IPS DF 6.9 (cell line): ENCODE results near the gene JUND.

ENCODE experiments used
- DNase-seq: peaks from one replicate; pipeline ENCODE4 v3.0.0-alpha.2; 2013; ENCODE audit warnings: low read depth, low spot score
- H3K27ac ChIP-seq: one replicate; pipeline ENCODE4 v1.5.1; 2013; ENCODE audit warnings: low read length, control low read depth
- H3K27me3 ChIP-seq: 2 replicates; pipeline ENCODE4 v1.6.1; 2013; ENCODE audit warnings: mild to moderate bottlenecking, low read length; ENCODE audit not compliant: control insufficient read depth, insufficient read depth
- H3K36me3 ChIP-seq: 2 replicates; pipeline ENCODE4 v1.6.1; 2013; ENCODE audit warnings: low read length; ENCODE audit not compliant: control insufficient read depth, insufficient read depth
- H3K4me1 ChIP-seq: 2 replicates; pipeline ENCODE4 v1.6.1; 2013; ENCODE audit warnings: low read length; ENCODE audit not compliant: control insufficient read depth, insufficient read depth
- H3K4me3 ChIP-seq: 2 replicates; pipeline ENCODE4 v1.5.1; 2013; ENCODE audit warnings: mild to moderate bottlenecking, low read length
- H3K9me3 ChIP-seq: 2 replicates; pipeline ENCODE4 v1.6.1; 2013; ENCODE audit warnings: low read length, inconsistent platforms; ENCODE audit not compliant: control insufficient read depth, insufficient read depth
- WGBS: extraction: QIAGEN DNeasy Blood & Tissue Kit; methylation state at CpG from one replicate; pipeline ENCODE4 v1.1.7; 2013; ENCODE audit warnings: mixed read lengths, missing lambda C conversion rate; ENCODE audit not compliant: insufficient read length, insufficient coverage; 5-methylcytosine and 5-hydroxymethylcytosine counted together

Gene JUND

DNA sequence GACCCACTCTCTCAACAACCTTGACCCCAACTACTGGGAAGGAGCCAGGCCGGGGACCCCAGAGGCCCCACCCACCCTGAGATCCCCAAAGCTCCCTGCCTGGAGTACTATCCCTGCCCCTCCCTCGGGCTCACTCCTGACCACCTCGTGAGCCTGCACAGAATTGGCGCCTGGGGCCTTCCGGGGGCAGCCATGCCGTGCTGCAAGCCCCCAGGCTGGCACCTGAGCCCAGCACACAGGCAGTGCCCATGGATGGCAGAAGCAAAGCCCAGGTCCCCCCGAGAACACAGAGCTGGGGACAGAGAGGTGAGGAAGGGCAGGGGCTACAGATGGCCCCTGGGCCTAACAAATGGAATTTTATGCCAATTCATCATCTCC is 27.5 kb upstream of the JUND start:
- peaks cover 9% of the 10 kb centered on the region for H3K4me1 ChIP-seq
- no CpG with 5 or more reads among the region's 7 CpGs for WGBS
- no peak overlapping the region for H3K27ac ChIP-seq

GRCh38 chr19:18308051-18308947 is 26.9 kb upstream of the JUND start:
- Histone ChIP-seq H3K27ac (no peak overlapping the region), H3K36me3 (peaks cover 42% of the 10 kb centered on the region), H3K4me3 (no peak overlapping the region), H3K4me1 (peaks cover 11% of the 10 kb centered on the region), H3K27me3 (no peaks in the 10 kb centered on the region), H3K9me3 (no peaks in the 10 kb centered on the region)
- DNase-seq = no peak
- no CpG with 5 or more reads among the region's 20 CpGs for WGBS

More for the DNA sequence above, 27.5 kb upstream of the JUND start:
- Histone ChIP-seq H3K9me3 (no peaks in the 10 kb centered on the region), H3K4me3 (no peak overlapping the region), H3K36me3 (peaks cover 42% of the 10 kb centered on the region), H3K27me3 (no peaks in the 10 kb centered on the region)
- DNase-seq = no peak

- H3K27ac ChIP-seq = no peak overlapping the region
- WGBS = no CpG with 5 or more reads among the region's 19 CpGs
- H3K4me3 ChIP-seq = no peak overlapping the region
- peaks cover 36% of the 10 kb centered on the region for H3K36me3 ChIP-seq
- peaks cover 11% of the 10 kb centered on the region for H3K4me1 ChIP-seq
- H3K9me3 ChIP-seq = no peaks in the 10 kb centered on the region
- H3K27me3 ChIP-seq = no peaks in the 10 kb centered on the region
- DNase-seq = no peak
Observed at GRCh38 chr19:18307271-18307681, 25.9 kb upstream of the JUND start.

GRCh38 chr19:18306888-18307260 is 25.5 kb upstream of the JUND start:
- Histone ChIP-seq H3K36me3 (peaks cover 32% of the 10 kb centered on the region), H3K27ac (no peak overlapping the region), H3K4me1 (peaks cover 11% of the 10 kb centered on the region)

DNA sequence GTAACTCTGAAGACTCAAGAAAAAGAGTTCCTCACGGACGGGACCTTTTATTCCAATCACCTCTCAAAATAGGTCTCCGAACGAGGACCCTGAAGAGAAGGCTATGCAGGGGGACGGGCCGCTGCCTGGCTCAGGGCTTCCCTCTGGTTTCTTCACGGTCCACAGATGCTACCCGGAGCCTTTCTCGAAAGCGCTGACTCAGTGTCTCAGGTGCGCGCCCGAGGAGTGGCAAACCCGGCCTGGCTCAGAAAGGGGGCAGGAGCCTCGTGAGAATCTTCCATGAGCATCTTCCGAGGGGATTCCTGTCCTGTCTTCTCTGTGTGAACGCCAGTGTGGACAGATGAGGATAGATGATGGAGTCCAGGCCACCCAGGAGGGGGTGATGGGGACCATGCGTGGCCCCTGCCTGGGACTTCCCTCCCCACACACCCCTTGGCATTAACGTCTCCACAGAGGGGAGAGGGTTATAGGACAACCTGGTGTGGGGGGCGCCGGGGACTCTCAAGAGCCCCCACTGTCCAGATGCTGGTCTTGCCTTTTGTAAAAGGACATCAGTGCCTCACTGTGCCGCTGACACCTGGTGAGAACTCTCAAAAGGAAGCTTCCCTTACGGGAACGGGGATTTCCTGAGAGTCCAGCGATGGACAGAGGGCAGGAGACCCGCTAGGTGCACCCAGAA is 24.9 kb upstream of the JUND start:
- H3K4me1 ChIP-seq = peaks cover 11% of the 10 kb centered on the region
- H3K27ac ChIP-seq = no peak overlapping the region
- no peaks in the 10 kb centered on the region for H3K27me3 ChIP-seq
- no CpG with 5 or more reads among the region's 26 CpGs for WGBS
- H3K4me3 ChIP-seq = no peak overlapping the region
- H3K36me3 ChIP-seq = peaks cover 27% of the 10 kb centered on the region
- no peak for DNase-seq
- no peaks in the 10 kb centered on the region for H3K9me3 ChIP-seq

More at GRCh38 chr19:18306888-18307260, 25.5 kb upstream of the JUND start:
- DNase-seq = no peak
- H3K9me3 ChIP-seq = no peaks in the 10 kb centered on the region
- no peak overlapping the region for H3K4me3 ChIP-seq
- no peaks in the 10 kb centered on the region for H3K27me3 ChIP-seq
- no CpG with 5 or more reads among the region's 14 CpGs for WGBS

- Histone ChIP-seq H3K36me3 (peaks cover 19% of the 10 kb centered on the region), H3K27ac (peak overlapping the region; percentile 54), H3K4me3 (peak overlapping the region; percentile 2; the same call in 1 of the 2 replicates), H3K9me3 (no peaks in the 10 kb centered on the region), H3K4me1 (peaks cover 11% of the 10 kb centered on the region), H3K27me3 (no peaks in the 10 kb centered on the region)
- DNase-seq = no peak
- WGBS = no CpG with 5 or more reads among the region's 29 CpGs
Observed at GRCh38 chr19:18304458-18305310, 23.3 kb upstream of the JUND start.

DNA sequence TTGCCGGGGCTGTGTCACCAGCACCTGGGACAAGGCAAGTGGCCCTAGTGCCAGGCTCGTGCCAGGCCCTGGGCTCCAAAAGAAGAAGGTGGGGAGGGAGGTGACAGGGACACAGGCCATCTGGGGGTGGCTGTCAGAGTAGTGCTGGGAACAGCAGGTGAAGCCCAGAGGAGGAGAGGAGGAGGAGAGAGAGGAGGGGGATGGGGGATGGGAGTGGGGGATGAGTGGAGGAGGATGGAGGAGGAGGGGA is 22.7 kb upstream of the JUND start:
- Histone ChIP-seq H3K9me3 (no peaks in the 10 kb centered on the region), H3K4me3 (no peak overlapping the region; the same call in 1 of the 2 replicates), H3K27me3 (no peaks in the 10 kb centered on the region), H3K36me3 (peaks cover 14% of the 10 kb centered on the region), H3K4me1 (peaks cover 11% of the 10 kb centered on the region), H3K27ac (no peak overlapping the region)
- no CpG with 5 or more reads among the region's 2 CpGs for WGBS
- DNase-seq = no peak

DNA sequence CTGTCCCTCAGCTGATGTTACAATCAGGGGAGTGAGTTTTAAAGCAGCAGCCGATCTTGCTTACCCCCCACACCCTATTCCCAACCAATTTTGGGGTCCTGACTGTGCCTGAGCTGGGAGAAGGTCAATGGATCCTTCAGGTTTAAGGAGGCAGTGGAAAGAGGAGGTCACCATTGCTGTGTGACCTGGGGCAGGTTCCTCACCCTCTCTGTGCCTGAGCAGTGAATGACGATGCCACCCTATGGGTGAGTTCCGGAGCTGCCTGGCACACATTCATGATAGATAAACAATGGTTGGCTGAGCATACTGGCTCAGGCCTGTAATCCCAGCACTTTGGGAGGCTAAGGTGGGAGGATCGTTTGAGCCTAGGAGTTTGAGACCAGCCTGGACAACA is 20.3 kb upstream of the JUND start:
- Histone ChIP-seq H3K4me1 (peaks cover 11% of the 10 kb centered on the region), H3K27me3 (no peaks in the 10 kb centered on the region), H3K9me3 (no peaks in the 10 kb centered on the region), H3K36me3 (no peaks in the 10 kb centered on the region; the same call in 1 of the 2 replicates), H3K27ac (no peak overlapping the region), H3K4me3 (no peak overlapping the region)
- no CpG with 5 or more reads among the region's 4 CpGs for whole genome bisulfite sequencing
- DNase-seq = no peak

DNA sequence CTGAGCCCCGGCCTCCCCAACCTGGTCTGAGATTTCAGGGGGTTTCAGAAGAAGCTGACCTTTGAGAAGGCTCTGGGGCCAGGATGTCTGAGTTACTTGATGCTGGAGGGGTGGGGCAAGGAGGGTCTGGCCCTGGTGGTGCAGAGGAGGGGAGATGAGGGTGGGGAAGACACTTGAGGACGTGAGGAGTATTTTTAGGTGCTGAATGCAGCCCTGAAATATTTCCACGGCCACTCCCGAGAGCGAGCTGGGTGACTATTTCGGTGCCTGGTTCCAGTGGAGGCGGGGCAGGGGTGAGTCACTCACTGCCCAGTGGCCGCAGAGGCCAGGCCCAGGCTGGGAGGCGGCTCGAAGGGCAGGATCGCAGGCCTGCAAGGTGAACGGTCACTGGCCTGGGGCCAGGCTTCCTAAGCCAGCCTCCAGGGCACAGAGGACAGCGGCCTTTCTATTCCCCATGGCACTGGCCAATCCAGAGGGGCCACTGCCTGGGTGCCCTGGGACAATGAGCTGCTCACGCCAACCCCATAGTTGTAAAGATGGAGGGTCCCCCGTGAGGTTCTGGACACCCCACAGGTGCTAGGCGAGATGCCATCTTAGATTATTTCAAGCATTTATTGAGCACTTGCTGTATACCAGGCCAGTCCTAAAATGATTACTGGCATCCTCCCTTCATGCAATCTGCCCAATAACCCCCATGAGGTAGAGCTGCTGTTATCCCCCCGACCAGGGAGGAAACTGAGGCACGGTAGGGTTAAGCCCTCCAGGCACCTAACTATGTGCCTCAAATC is 19.7 kb upstream of the JUND start:
- DNase-seq = no peak
- no CpG with 5 or more reads among the region's 18 CpGs for WGBS
- H3K27ac ChIP-seq = no peak overlapping the region
- H3K4me1 ChIP-seq = peaks cover 11% of the 10 kb centered on the region
- H3K36me3 ChIP-seq = no peaks in the 10 kb centered on the region; the same call in 1 of the 2 replicates
- H3K9me3 ChIP-seq = no peaks in the 10 kb centered on the region
- no peaks in the 10 kb centered on the region for H3K27me3 ChIP-seq
- H3K4me3 ChIP-seq = no peak overlapping the region

- H3K4me1 ChIP-seq = peaks cover 6% of the 10 kb centered on the region
- H3K36me3 ChIP-seq = no peaks in the 10 kb centered on the region
- H3K27ac ChIP-seq = no peak overlapping the region
- no peaks in the 10 kb centered on the region for H3K27me3 ChIP-seq
- H3K4me3 ChIP-seq = no peak overlapping the region
- WGBS = no CpG with 5 or more reads among the region's 9 CpGs
- no peak for DNase-seq
- no peaks in the 10 kb centered on the region for H3K9me3 ChIP-seq
Observed at GRCh38 chr19:18299654-18300053, 18.2 kb upstream of the JUND start.
